GM19324 (cell line): Measurements from ENCODE around the gene SH3PXD2A.

Experiments
- ATAC-seq: cut with Tn5 transposase; IDR thresholded peaks from one replicate; pipeline ENCODE4 v1.9.1; 2021; ENCODE audit warnings: mild to moderate bottlenecking, moderate library complexity; ENCODE audit not compliant: unreplicated experiment, low FRiP score

The SH3PXD2A gene

DNA sequence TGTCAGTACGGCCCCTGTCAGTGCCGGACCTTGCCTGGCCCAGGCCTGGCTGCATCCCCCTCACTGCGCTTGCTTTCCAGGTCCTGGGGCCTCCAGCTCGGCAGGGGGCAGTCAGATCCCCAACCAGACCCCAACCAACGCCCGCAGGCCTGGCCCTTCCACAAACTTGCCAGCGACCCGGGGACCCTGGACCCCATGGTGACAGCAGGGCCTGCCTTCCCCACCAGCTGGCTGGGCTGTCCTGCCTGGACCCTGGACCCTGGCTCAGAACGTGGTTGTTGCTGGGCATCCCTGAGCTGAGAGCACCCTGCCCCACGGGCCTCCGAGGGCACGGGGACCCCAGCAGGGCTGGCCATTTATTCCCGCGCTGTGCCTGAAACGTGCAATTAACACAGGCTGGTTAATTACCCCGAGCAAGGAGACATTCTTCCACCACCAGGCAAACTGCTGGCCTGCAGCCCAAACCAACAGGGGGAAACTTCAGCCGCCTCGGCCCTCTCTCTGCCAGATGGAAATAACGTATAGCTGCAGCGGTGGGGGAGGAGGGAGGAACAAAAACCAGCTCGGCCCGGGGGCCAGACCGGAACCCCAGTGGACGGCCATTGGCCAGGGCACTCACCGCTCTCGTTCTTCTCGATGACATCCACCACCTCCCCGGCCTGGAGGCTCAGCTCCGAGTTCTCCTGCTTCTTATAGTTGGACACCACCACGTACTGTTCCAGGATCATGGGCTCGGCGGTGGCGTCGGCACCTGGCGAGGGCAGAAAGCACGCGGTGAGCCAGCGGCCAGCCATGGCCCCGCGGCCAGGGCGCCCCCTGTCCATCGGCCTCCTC, 194.8 kb downstream of the SH3PXD2A start:
- no peak for ATAC-seq

DNA sequence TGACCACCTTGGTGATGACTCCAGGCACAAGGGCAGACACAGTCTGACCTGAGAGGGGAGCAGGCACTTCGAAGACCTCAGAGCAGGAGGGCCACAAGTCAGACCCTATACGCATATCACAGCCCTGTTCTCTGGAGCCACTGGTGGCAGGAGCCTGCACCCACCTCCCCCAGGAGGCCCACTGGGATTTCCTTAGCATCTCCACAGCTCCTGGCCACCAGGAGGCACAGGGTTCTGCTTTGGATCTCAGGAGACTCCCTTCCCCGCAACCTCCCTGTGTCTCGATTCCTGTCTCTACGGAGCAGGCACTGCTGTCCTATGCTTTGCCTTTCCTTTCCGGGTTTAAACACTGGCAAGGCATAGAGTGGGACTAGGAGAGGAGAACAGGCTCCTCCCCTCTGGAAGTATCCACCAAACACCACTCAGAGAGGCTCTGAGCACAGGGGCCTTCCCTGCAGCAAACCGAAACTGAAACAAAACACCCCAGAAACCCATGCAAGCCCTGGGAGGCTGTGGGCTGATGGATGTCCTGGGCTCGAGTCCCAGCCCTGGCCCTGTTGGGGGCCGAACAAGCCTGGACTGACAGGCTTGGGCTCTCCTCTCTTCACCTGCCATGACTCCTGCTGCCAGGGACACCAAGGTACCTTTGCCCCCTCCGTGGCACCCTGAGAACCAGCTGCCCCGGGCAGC, 195.6 kb downstream of the SH3PXD2A start:
- ATAC-seq: peak; percentile 55

DNA sequence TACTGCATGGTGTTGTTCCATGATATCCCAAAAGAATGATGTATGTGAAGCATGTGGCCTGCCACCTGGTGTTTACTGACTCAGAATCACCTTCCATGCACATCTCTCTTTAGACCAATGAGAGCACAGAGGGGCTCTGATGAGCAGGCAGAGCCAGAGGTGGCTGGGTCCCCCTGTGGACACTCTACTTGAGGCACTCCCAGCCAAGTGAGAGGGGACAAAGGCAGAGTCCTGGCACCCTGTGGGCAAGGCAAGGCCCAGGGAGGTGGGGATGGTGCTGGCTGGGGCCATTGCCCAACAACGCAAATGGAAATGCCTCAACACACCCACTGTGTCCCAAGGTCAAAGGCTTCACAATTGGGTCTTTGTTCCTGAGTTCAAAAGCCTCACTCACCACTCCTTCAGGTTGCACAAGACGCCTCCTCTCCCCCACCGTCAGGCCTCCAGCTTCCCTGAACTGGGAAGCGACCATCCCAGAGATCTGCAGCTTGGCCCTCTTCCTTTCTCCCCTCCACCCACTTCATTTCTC, 197.3 kb downstream of the SH3PXD2A start:
- no peak for ATAC-seq

DNA sequence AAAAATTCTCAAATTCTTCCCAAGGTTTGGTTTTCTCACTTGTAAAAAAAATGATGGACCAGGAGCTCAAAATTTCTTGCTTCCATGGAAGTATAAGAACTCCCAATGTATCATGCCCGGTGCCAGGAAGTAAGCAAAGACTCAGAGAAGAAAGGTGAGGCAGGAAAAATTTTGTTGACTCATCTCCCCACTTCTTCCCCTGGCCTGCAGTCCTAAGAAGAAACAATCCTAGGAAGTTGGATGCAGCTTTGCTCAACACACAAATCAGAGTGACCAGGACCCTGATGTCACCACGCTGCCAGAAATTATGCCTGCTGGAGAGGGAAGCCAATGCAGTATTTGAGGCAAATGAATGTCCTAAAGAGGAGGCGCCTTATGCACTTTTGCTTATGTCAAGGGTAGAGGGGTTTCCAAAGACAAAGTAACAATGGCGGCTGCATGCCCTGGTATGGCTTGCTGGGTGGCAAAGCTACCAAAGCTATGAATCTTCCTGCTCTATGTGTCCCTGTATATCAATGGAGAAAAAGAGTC, 198.2 kb downstream of the SH3PXD2A start:
- ATAC-seq: no peak

DNA sequence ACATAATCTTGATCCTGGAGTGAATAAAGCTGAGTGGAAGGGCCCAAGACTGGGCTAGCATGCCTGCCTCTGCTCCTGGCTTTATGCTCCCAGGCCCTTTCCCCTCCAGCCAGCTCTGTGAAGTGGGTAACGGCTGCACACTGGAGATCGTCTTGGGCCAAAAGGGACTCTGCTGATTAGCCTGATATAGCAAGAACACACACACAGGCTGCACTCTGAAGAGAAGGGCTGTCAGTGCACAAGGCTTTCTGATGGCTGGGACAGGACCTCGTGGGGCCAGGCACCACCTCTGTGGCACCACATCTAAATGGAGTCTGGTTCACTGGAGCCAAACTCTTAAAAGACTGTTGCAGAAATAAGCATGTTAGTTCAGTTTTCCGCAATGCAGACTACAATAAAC, 200.5 kb downstream of the SH3PXD2A start:
- ATAC-seq: no peak

DNA sequence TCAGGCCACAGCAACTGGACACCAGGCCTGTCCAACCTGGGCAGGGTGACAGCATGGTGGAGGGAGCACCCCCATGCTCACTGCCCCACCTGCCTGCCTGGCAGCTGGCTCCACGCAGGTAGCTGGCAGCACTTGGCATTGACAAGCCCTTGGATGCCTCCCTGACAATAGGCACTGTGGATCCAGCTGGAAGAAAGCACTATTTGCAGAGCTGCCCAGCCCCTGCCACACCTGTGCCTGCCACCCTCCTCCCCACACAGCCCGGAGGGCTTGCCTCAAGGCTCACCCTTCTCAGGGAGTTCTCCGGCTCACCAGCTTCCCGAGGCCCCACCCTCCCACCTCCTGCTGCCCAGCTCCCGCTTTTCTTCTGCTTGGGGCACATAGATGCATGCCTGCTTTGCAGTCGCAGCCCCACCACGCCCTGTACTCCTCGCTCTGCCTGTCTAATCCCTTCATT, 201.8 kb downstream of the SH3PXD2A start:
- ATAC-seq: no peak

DNA sequence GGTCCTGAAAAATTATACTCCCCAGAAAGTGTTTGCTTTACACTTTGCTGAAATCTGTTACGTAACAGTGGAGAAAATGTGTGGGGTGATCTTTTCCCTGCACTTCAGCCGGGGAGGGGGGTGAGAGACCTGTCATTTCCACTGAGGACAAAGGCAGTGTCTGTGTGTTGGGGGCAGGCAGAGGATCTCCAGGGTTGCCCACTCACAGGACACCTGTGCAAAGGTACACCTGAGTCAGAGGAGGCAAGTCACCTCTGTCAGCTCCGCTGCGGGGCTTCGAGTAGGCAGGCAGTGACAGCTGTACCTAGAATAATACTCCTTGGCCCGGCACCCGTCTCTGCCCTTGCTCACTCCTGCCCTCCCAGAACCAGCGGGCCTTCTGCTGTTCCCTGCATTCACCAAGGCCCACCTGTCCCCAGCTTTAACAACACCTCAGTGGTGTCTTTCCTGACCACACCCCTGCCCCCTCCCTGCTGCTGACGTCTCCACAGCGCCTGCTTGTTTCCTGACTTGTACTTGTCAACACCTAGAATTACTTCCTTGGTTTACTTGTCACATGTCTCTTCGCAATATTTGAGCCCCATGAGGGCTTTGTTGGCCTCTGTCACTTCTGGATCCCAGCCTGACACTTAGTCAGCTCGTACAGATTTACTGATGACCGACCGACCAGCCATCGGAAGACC, 202.6 kb downstream of the SH3PXD2A start:
- ATAC-seq: no peak

DNA sequence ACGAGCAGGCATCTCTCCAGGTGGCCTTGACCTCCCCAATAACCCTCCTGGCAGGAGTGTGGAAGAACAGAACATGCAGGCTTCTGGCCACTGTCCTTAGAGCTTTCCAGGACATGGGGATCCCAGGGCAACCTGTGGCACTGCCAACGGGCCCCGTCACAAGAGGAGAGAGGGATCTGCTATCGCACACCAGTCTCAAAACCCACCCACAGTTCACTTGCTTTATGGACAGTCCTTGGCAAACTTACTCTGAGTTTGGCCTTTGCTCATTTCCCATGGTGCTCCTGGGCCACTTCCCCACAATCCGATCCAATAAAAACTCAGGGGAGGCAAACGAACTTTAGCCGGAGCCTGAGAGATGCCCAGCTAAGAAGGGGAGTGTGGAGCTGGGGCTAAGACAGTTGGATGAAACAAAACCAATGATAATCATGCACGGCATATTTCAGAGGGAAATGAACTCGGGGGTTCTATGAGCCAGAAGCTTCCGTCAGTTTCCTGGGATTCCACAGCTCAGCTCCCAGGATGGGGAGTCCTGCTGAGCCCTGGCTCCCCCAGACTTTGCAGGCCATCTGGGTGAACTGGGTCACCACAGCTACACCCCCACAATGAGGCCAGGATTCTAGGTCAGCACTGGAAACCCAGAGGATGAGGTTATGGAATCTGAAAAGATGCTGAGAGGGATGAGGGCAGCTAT, 203.4 kb downstream of the SH3PXD2A start:
- ATAC-seq: no peak

DNA sequence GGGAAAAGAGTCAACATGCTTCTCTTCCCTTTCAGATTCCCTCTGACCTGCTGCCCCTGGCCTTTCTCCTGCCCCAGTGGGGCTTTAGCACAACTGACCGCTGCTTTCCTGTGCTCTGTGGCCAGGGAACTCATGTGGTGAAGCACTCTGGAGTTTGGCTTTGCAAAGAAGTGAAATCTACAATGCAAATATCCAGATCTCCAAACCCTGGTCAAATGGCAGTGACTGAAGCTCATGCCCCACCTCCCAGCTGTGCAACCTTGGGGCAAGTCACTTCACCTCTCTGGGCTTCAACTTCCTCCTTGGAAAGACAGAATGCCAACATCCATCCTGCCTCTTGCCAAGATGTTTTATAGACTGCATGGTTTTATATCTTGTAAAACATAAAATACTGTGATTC, 204.0 kb downstream of the SH3PXD2A start:
- no peak for ATAC-seq

DNA sequence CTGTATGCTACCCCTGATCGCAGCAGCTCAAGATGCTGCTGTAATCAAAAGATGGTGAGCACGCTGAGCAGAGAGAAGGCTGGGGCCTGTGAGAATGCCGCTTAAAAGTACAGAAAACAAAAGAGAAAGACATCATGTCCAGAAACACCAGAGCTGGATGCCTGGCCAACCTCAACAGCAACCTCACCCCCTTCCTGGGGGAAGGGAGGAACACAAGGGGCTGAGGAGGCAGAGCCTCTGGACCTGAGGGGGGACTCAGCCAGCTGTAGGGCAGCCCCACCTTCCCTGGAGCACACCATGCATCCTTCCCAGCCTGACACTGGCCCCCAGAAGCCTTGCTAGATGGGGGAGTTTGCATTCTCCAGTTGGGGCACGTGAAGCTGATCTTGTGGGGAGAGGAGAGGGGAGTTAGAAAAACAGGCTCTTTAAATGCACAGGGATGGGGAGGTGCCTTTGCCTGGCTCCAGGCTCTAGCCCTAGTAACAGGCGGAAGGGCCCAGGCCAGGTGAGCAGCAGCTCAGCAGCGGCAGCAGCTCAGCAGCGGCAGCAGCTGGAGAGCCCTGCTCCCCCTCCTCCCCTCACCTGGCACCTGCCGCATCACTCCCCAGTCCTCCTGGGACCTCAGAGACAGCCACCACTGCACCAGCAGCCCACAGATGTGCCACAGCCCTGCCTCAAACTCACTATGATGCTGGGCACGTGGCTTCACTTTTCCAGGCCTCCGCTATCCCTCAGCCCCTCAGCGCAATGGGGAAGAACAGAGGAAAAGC, 205.5 kb downstream of the SH3PXD2A start:
- no peak for ATAC-seq

DNA sequence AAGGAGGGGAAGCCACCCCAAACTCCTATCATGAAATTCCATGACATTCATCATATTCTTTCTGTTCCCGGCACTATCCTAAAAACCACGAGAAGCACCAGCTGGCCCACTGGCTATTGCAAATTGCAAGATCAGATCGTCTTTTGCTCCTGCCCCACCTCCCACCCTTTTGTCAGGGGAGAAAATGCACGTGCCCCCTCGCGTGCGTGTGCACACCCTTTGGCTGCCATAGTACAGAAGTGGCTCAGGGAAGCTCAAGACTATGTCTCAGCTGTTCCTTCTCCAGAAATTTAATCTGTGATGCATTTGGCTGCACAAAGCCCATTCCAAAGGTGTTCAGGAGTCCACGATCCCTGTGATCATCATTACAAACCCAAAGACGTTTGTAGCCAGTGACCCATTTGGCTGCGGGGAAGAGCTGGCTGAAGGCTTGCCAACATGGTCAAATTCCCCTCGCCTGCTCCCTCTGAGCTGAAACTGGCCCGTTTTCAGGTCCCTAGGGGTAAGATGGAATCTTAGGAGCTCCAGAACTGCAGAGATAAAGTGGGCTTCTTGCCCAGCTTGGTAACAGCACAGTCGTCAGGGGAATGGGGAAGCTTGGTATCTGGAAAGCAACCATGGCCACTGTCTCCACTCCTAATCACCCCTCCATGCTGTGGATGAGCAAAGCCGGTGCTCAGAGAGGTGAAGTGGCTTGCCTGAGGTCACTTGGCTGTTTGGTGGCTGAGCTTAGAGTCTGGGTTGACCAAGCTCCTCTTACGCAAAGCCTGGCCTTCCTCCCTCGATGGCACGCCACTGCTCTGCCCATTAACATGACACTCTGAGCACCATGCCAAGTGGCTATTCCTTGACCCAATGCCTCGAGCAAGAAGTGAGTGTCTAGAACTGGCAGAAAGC, 206.5 kb downstream of the SH3PXD2A start:
- no peak for ATAC-seq

DNA sequence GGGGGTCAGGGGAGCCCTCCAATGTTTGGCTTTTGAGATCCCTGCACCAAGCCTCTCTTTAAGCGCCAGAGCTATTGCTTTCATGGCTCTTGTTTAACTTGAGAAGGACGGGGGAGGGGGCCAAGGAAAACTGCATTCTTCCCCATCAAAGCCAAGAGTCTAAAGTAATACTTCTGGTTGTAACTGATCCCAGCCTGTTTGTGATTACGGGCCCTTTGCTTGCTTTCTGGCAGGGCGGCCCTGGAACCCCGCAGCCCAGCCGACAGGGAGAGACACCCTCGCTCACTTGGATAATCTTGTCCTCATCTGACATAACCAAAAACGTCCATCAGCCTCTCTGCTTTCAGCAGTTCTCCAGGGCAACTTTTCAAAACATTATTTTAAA, 207.1 kb downstream of the SH3PXD2A start:
- no peak for ATAC-seq

DNA sequence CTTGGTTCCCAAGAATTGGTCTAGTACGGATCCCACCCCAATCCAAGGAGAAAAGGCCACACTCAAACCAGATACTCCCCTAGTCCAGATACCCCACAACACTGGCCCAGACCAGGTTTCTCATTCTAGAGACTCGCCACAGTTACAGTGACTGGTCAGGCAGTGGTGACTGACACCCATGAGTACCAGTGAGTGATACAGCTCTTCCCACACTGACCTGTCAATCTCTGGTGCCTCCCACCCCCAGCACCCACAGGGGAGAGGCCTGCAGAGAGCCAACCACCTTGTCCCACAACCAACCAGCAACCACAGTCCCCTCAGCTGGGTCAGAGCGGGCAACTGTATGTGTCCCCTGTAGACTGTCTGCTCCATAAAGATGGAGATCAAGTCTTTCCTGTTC, 209.1 kb downstream of the SH3PXD2A start:
- no peak for ATAC-seq

DNA sequence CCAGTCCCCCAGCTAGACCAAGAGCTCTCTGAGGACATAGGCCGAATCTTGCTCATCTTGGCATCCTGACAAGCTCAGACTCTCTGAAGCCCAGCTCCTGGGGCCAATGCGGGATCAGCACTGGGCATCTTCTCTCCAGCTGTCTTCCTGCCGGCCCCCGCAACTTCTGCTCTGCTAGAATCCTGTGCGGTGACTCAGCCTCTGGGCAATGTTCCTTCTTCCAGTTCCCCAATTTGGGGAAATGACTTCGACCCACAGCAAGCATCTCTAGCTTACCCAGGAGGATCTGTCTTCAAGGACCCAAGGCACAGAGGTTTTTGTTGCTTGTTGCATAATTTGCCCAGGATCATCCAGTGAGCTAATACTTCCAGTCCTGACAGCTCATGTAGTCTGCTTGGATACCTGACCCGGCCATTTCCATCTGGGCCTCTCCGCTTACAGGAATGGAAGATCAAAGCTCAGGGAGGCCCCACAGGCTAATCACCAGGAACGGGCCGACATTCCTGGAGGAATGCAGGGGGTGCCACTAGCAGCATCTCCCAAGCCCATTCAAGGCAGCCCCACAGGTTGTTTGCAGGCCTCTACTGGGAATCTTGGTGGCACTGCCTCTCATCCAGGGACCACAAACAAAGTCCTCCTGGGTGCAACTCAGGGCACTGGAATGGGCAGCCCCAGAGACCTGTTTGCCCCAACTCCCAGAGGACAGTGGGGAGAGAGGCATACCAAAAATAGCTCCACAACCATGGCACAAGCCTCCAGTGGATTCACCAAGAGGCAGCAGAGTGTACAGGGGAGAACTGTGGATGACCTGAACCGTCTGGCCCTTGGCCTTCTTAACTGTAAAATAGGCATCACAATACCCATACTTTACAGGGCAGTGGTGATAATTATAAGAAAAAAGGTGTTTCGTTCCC, 210.0 kb downstream of the SH3PXD2A start:
- no peak for ATAC-seq

DNA sequence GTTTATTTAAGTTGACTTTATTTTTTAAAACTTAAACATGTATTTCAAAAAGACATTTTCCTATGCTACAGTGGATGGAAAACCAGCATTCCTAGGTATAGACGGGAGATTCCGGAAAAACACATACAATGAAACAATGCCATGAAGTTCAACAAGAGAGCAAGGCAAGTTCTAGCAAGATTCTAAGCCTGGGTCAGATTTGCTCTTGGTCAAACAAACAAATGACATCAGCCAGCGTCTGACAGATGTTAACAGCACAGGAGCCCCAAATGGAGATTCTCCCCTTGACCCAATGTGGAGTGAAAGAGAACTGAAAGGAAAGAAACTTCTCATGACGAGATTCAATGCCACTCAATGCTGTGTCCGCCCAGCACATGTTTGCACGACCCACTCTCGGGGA, 212.0 kb downstream of the SH3PXD2A start:
- no peak for ATAC-seq

DNA sequence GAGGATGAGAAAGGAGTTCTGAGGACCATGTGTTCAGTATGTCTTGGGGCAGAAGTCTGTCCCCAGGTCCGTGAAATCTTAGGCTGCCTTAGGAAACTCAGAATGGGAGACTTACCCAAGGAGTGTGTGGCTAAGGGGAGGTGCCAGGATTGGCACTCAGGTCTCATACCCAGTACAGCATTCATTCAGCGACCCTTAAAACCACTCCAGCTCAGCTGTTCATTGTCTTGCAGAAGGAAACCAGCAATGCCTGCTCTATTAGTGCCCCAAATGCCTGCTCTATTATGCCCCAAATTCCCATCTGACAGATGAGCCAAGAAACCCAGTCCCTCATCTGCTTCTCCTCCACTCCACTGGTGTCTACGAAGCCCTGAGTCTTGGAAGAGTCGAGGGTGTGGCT, 214.1 kb downstream of the SH3PXD2A start:
- no peak for ATAC-seq

DNA sequence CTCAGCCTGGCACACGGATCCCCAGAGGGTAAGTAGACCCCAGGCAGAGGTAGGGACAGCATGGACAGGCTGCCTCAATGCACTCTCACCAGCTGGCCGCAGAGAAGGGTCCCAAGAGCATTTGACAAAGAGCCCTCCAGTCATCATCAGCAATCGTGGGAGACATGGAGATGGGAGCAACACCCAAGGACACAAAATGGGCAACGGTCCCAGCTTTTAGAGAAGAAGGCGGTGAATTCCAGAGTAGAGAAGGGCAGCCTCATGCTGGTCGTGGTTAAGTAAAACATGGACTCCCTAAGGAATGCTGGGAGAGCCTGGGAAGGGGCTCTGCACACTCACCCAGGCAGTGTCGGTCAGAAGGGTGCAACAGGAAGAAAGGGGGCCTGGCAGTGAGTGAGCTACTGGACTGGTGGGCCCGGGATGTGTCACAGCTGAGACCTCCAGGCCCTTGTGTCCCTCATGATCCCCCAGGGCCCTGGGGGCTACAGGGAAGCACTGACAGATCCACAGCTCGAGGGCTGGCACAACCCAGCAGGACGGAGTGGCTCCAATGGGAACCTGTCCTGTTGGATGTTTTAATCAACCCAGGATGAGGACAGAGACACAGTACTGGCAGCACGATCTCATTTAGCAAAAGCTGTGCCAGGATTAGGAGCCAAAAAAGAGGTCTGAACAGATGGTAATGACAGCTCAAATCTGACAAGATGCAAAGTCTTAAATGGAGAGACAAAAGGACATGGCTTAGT, 214.8 kb downstream of the SH3PXD2A start:
- ATAC-seq: no peak
